CD8-positive, alpha-beta memory T cell (primary cell): ENCODE results near the gene NLRP1. TPM values are rescaled to one million over a fixed set of nuclear protein-coding genes. Genes with fewer than 3 reads are reported as not detected.

Experiments used
- CTCF ChIA-PET: fragments of 350-600 bp; sonication (Branson Sonifier 250); formaldehyde crosslinking; loops from one replicate; lab custom pipeline; 2021; ENCODE audit warnings: antibody characterized with exemption; lab: Charles Lee
- POLR2A ChIA-PET: fragments of 350-600 bp; sonication (Branson Sonifier 250); formaldehyde crosslinking; loops from one replicate; lab custom pipeline; 2021; ENCODE audit warnings: antibody characterized with exemption; lab: Charles Lee
- DNase-seq, 5 donors: peaks; one replicate each; pipeline versions ENCODE4 v3.0.0 to v3.0.0-alpha.2; 2020 to 2022; ENCODE audit warnings: mixed read lengths in 1 of 5
- H3K27ac ChIP-seq: one replicate; pipeline ENCODE4 v1.7.0; 2013; ENCODE audit warnings: low read depth, mild to moderate bottlenecking, low read length, moderate library complexity
- H3K27me3 ChIP-seq: 2 replicates; pipeline ENCODE4 v1.7.0; 2013; ENCODE audit warnings: low read length, mild to moderate bottlenecking; ENCODE audit not compliant: insufficient read depth, poor library complexity, severe bottlenecking
- H3K36me3 ChIP-seq: 2 replicates; pipeline ENCODE4 v1.7.0; 2013; ENCODE audit warnings: mild to moderate bottlenecking, low read length, moderate library complexity; ENCODE audit not compliant: insufficient read depth
- H3K4me1 ChIP-seq: 2 replicates; pipeline ENCODE4 v1.7.0; 2013; ENCODE audit warnings: mild to moderate bottlenecking, low read length, moderate library complexity; ENCODE audit not compliant: insufficient read depth
- H3K4me3 ChIP-seq: 2 replicates; pipeline ENCODE4 v1.7.0; 2013; ENCODE audit warnings: mild to moderate bottlenecking, low read length
- H3K9me3 ChIP-seq: 2 replicates; pipeline ENCODE4 v1.7.0; 2013; ENCODE audit warnings: mild to moderate bottlenecking, low read length
- H3K27ac Mint-ChIP-seq, 8 donors: one replicate each; pipeline ENCODE4 v1.8.0; 2020 to 2021; ENCODE audit warnings: mixed read lengths in 8 of 8, mild to moderate bottlenecking in 6 of 8, inconsistent platforms in 3 of 8, moderate library complexity in 3 of 8
- H3K27me3 Mint-ChIP-seq, 2 donors: one replicate each; pipeline ENCODE4 v1.8.0; 2020 to 2021; ENCODE audit warnings: mixed read lengths in 2 of 2, mild to moderate bottlenecking in 1 of 2, moderate library complexity in 1 of 2
- H3K36me3 Mint-ChIP-seq, 3 donors: one replicate each; pipeline ENCODE4 v1.8.0; 2020 to 2021; ENCODE audit warnings: mixed read lengths in 3 of 3, inconsistent platforms in 1 of 3, mild to moderate bottlenecking in 1 of 3
- H3K4me1 Mint-ChIP-seq, 3 donors: one replicate each; pipeline ENCODE4 v1.8.0; 2020 to 2021; ENCODE audit warnings: mixed read lengths in 3 of 3, inconsistent platforms in 1 of 3, mild to moderate bottlenecking in 1 of 3
- H3K4me3 Mint-ChIP-seq, 7 donors: one replicate each; pipeline ENCODE4 v1.8.0; 2020 to 2021; ENCODE audit warnings: mixed read lengths in 7 of 7, mild to moderate bottlenecking in 6 of 7, moderate library complexity in 4 of 7, inconsistent platforms in 2 of 7
- H3K9me3 Mint-ChIP-seq, 5 donors: one replicate each; pipeline ENCODE4 v1.8.0; 2020 to 2022; ENCODE audit warnings: mixed read lengths in 5 of 5, mild to moderate bottlenecking in 3 of 5, moderate library complexity in 2 of 5, inconsistent platforms in 1 of 5
- polyA plus RNA-seq: library from polyadenylated mRNA; unstranded; fragments of 300-500 nt; fragmentation: Illumina TruSeq; gene quantifications from one replicate; pipeline ENCODE4 v1.2.3, GENCODE V29; 2021
- total RNA-seq, 2 experiments: library from RNA; stranded (reverse); gene quantifications; one replicate each; pipeline ENCODE4 v1.2.3, GENCODE V29; 2021

Gene NLRP1
- total and polyA plus RNA-seq, 3 experiments from 2014 or later = 33.8 to 37.6 (median 35.2) TPM

- CTCF ChIA-PET = interaction anchor here (1.5 kb wide), 2 partner anchors 120 to 871 kb away, joined by 3 to 7 read pairs; no protein-coding TSS in a partner anchor
- peaks cover 54 to 64% (median 56%) of the 10 kb centered on the region in 3 donors for H3K4me1 Mint-ChIP-seq
Observed at GRCh38 chr17:5585836-5586521, 1.7 kb upstream of the NLRP1 start.

GRCh38 chr17:5585287-5585794 is 1.0 kb upstream of the NLRP1 start:
- peaks cover 0 to 2% (median 0%) of the 10 kb centered on the region in 5 donors for H3K9me3 Mint-ChIP-seq
- peaks cover 60 to 71% (median 62%) of the 10 kb centered on the region in 3 donors for H3K4me1 Mint-ChIP-seq
- Histone ChIP-seq H3K36me3 (peaks cover 19% of the 10 kb centered on the region), H3K4me3 (peak overlapping the region; percentile 97), H3K27me3 (no peaks in the 10 kb centered on the region), H3K4me1 (peaks cover 61% of the 10 kb centered on the region), H3K9me3 (no peaks in the 10 kb centered on the region), H3K27ac (peak overlapping the region; percentile 96)
- no peaks in the 10 kb centered on the region for H3K27me3 Mint-ChIP-seq
- CTCF ChIA-PET = interaction anchor here (0.7 to 1.5 kb wide), 3 partner anchors 121 to 871 kb away, joined by 3 to 7 read pairs (median 3); no protein-coding TSS in a partner anchor
- peak overlapping the region in 5 of 7 donors; percentile 53 to 99 (median 96) for H3K4me3 Mint-ChIP-seq
- peak overlapping the region; percentile 87 to 100 (median 97) for H3K27ac Mint-ChIP-seq
- POLR2A ChIA-PET = interaction anchor here (0.5 to 0.9 kb wide), 4 partner anchors 84 to 1056 kb away, joined by 3 read pairs; partner anchors contain the start of gene RPAIN
- H3K36me3 Mint-ChIP-seq = peaks cover 4 to 37% (median 10%) of the 10 kb centered on the region in 3 donors
- no peak for DNase-seq

More at GRCh38 chr17:5585836-5586521, 1.7 kb upstream of the NLRP1 start:
- peak overlapping the region; percentile 81 to 100 (median 97) for H3K27ac Mint-ChIP-seq
- no peaks in the 10 kb centered on the region for H3K9me3 Mint-ChIP-seq
- Histone ChIP-seq H3K27ac (peak overlapping the region; percentile 27), H3K4me3 (no peak overlapping the region), H3K27me3 (no peaks in the 10 kb centered on the region), H3K4me1 (peaks cover 55% of the 10 kb centered on the region), H3K9me3 (no peaks in the 10 kb centered on the region), H3K36me3 (peaks cover 18% of the 10 kb centered on the region)
- no peaks in the 10 kb centered on the region for H3K27me3 Mint-ChIP-seq
- DNase-seq = no peak
- H3K4me3 Mint-ChIP-seq = peak overlapping the region; percentile 32 to 80 (median 53)
- peaks cover 0 to 31% (median 7%) of the 10 kb centered on the region in 3 donors for H3K36me3 Mint-ChIP-seq
- POLR2A ChIA-PET = no interaction called here

- H3K36me3 ChIP-seq = peaks cover 27% of the 10 kb centered on the region
- POLR2A ChIA-PET = no interaction called here
- H3K27me3 ChIP-seq = no peaks in the 10 kb centered on the region
- Mint-ChIP-seq H3K36me3 (peaks cover 15 to 54% (median 21%) of the 10 kb centered on the region in 3 donors), H3K4me3 (peak overlapping the region; percentile 96 to 99 (median 98)), H3K4me1 (peaks cover 73 to 86% (median 79%) of the 10 kb centered on the region in 3 donors), H3K27me3 (no peaks in the 10 kb centered on the region), H3K27ac (peak overlapping the region; percentile 95 to 100 (median 97)), H3K9me3 (peaks cover 0 to 2% (median 0%) of the 10 kb centered on the region in 5 donors)
- DNase-seq = no peak
- H3K4me3 ChIP-seq = peak overlapping the region; percentile 97
- peaks cover 65% of the 10 kb centered on the region for H3K4me1 ChIP-seq
- H3K9me3 ChIP-seq = peaks cover 3% of the 10 kb centered on the region
- CTCF ChIA-PET = interaction anchor here (0.8 to 1.4 kb wide), 2 partner anchors 144 to 838 kb away, joined by 4 to 6 read pairs; partner anchors contain the start of gene C1QBP
- peak overlapping the region; percentile 96 for H3K27ac ChIP-seq
Observed at GRCh38 chr17:5583426-5584382, 605 bp downstream of the NLRP1 start.

GRCh38 chr17:5582209-5583185 is 1.8 kb downstream of the NLRP1 start:
- ChIA-PET POLR2A (interaction anchor here (0.9 kb wide), 1 partner anchor 114 kb away, joined by 3 read pairs; the partner anchor contains the start of gene DHX33), CTCF (interaction anchor here (1.7 kb wide), 1 partner anchor 10 kb away, joined by 11 read pairs; no protein-coding TSS in a partner anchor)
- Mint-ChIP-seq H3K36me3 (peaks cover 25 to 63% (median 28%) of the 10 kb centered on the region in 3 donors), H3K4me3 (peak overlapping the region; percentile 96 to 99 (median 98)), H3K27ac (peak overlapping the region; percentile 95 to 100 (median 97)), H3K4me1 (peaks cover 81 to 94% (median 90%) of the 10 kb centered on the region in 3 donors), H3K9me3 (peaks cover 0 to 2% (median 0%) of the 10 kb centered on the region in 5 donors), H3K27me3 (no peaks in the 10 kb centered on the region)
- H3K27me3 ChIP-seq = no peaks in the 10 kb centered on the region
- H3K4me3 ChIP-seq = peak overlapping the region; percentile 97
- no peak for DNase-seq
- peaks cover 27% of the 10 kb centered on the region for H3K36me3 ChIP-seq
- H3K27ac ChIP-seq = no peak overlapping the region
- peaks cover 3% of the 10 kb centered on the region for H3K9me3 ChIP-seq
- peaks cover 65% of the 10 kb centered on the region for H3K4me1 ChIP-seq

GRCh38 chr17:5581655-5582054 is 2.7 kb downstream of the NLRP1 start:
- Histone ChIP-seq H3K4me3 (no peak overlapping the region), H3K27me3 (no peaks in the 10 kb centered on the region), H3K4me1 (peaks cover 59% of the 10 kb centered on the region), H3K27ac (no peak overlapping the region), H3K9me3 (peaks cover 3% of the 10 kb centered on the region), H3K36me3 (peaks cover 27% of the 10 kb centered on the region)
- ChIA-PET CTCF (interaction anchor here (1.7 kb wide), 1 partner anchor 11 kb away, joined by 11 read pairs; no protein-coding TSS in a partner anchor), POLR2A (interaction anchor here (0.9 kb wide), 1 partner anchor 113 kb away, joined by 3 read pairs; the partner anchor contains the start of gene DHX33)
- H3K27ac Mint-ChIP-seq = peak overlapping the region in 7 of 8 donors; percentile 63 to 99 (median 96)
- H3K4me3 Mint-ChIP-seq = peak overlapping the region in 6 of 7 donors; percentile 96 to 99 (median 98)
- peaks cover 30 to 72% (median 30%) of the 10 kb centered on the region in 3 donors for H3K36me3 Mint-ChIP-seq
- peaks cover 0 to 2% (median 0%) of the 10 kb centered on the region in 5 donors for H3K9me3 Mint-ChIP-seq
- H3K4me1 Mint-ChIP-seq = peaks cover 83 to 94% (median 91%) of the 10 kb centered on the region in 3 donors
- H3K27me3 Mint-ChIP-seq = no peaks in the 10 kb centered on the region
- no peak for DNase-seq

GRCh38 chr17:5580969-5581368 is 3.3 kb downstream of the NLRP1 start:
- Mint-ChIP-seq H3K4me3 (peak overlapping the region in 6 of 7 donors; percentile 11 to 67 (median 35)), H3K27me3 (no peaks in the 10 kb centered on the region), H3K36me3 (peaks cover 30 to 79% (median 30%) of the 10 kb centered on the region in 3 donors), H3K9me3 (peaks cover 0 to 2% (median 0%) of the 10 kb centered on the region in 5 donors), H3K4me1 (peaks cover 83 to 94% (median 92%) of the 10 kb centered on the region in 3 donors), H3K27ac (peak overlapping the region; percentile 34 to 99 (median 84))
- Histone ChIP-seq H3K27ac (no peak overlapping the region), H3K27me3 (no peaks in the 10 kb centered on the region), H3K36me3 (peaks cover 27% of the 10 kb centered on the region), H3K4me3 (no peak overlapping the region), H3K9me3 (peaks cover 3% of the 10 kb centered on the region), H3K4me1 (peaks cover 52% of the 10 kb centered on the region)
- POLR2A ChIA-PET = no interaction called here
- CTCF ChIA-PET = no interaction called here
- DNase-seq = no peak
